GM12891 (cell line): ENCODE results near the gene FSCN2.

Source experiments
- POLR2A ChIP-seq: IDR thresholded peaks from 2 replicates; pipeline ENCODE4 v1.6.1; 2011; ENCODE audit warnings: low read depth, low read length, control low read depth
- POLR2AphosphoS5 ChIP-seq: IDR thresholded peaks from 2 replicates; pipeline ENCODE4 v1.6.1; 2011; ENCODE audit warnings: low read depth, low read length, control low read depth

DNA sequence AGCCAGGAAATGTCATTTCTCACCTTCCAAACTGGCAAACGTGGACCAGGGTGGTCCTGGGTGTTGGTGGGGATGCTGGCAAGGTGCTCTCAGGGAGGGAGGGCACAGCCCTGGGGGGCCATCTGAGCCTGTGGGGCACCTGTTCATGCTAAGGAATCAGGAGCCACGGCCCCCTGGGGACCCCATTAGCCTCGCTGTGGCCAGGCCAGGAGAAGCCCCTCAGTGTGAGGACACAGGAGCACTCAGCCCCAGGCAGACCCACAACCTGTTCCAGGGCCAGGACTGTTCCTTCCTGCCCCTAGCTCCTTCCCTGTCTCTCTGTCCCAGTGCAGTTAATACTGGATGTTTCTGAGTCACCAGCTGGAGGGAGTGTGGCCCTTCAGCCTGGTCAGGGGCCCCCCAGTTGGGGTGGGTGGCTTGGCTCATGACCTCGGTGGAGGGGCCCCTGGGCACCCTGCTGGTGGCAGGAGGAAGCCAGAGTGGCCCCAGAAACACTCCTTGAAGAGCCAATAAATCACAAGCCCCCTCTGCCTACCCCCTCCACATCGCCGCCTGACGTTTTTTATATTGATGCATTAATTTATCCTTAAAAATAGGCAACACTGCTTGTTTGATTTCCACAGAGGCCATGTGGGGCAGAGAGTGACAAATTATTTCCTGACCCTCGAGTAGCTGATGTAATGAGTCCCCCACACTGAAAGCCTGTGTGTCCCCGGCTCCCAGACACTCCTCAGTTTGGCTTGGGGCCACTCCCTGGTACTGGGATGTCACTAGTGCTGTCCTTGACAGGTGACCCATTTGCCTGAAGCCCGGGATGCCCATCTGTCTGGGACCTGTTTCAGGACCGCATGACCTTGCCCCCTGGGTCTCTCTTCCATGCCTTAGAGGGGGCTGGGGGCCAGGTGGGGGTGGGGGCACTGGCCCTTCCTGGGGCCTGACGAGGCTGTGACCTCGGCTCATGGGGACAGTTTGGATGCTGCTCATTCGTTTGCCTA lies 37.9 kb upstream of the FSCN2 start:
- no peak for TF ChIP-seq POLR2A
- TF ChIP-seq POLR2AphosphoS5, result no peak
